GM12878 (cell line): Measurements from ENCODE around the gene PRDM16. TPM values are rescaled to one million over a fixed set of nuclear protein-coding genes. Genes with fewer than 3 reads are reported as not detected.

Source experiments
- ATAC-seq: fragments of 200-7000 bp; cut with Tn5 transposase; 3 replicates; pipeline ENCODE4 v1.9.1; 2020; ENCODE audit warnings: mild to moderate bottlenecking, moderate library complexity
- BruUV-seq: library from RNA; stranded (reverse); fragments of 400-500 nt; replicated peaks from 2 replicates; lab custom pipeline; 2021; lab: Mats Ljungman, UMichigan
- CTCF ChIA-PET: fragments of 300-600 bp; sonication (Branson Sonifier 250); formaldehyde crosslinking; extraction: SDS; loops from one replicate; lab custom pipeline; 2021; ENCODE audit warnings: inconsistent platforms; lab: Yijun Ruan, JAX
- POLR2A ChIA-PET: fragments of 350-600 bp; formaldehyde crosslinking; extraction: SDS; loops from one replicate; lab custom pipeline; 2021; ENCODE audit warnings: inconsistent platforms; lab: Charles Lee
- RAD21 ChIA-PET: fragments of 300-600 bp; sonication (Branson Sonifier 250); formaldehyde crosslinking; loops from one replicate; lab custom pipeline; 2023; ENCODE audit warnings: antibody characterized with exemption; ENCODE audit not compliant: unreplicated experiment; lab: Charles Lee
- SMC1A ChIA-PET: fragments of 300-600 bp; sonication (Branson Sonifier 250); formaldehyde crosslinking; loops from one replicate; lab custom pipeline; 2023; ENCODE audit not compliant: unreplicated experiment, uncharacterized antibody; lab: Charles Lee
- DNase-seq: peaks from one replicate; pipeline ENCODE4 v3.0.0-alpha.2; 2011; ENCODE audit warnings: low read depth, low spot score
- FAIRE-seq: peaks from 3 replicates; lab custom pipeline; 2011; peaks lifted over from hg19 to GRCh38; lab: Jason Lieb, UNC
- H2AFZ ChIP-seq: 2 replicates; pipeline ENCODE4 v1.6.0; 2011; ENCODE audit warnings: low read depth, low read length, control low read depth; ENCODE audit not compliant: control insufficient read depth
- H3K27ac ChIP-seq: 2 replicates; pipeline ENCODE4 v1.5.1; 2011; ENCODE audit warnings: control low read depth; ENCODE audit not compliant: control insufficient read depth, insufficient read depth
- H3K27me3 ChIP-seq, 2 experiments: replicated peaks in 1 of 2; 2 replicates each; pipeline versions ENCODE4 v1.6.0 to v1.6.1; 2011; ENCODE audit warnings: low read length in 1 of 2; ENCODE audit not compliant: control insufficient read depth in 2 of 2, insufficient read depth in 2 of 2
- H3K36me3 ChIP-seq, 2 experiments: 2 replicates each; pipeline ENCODE4 v1.5.1; 2011; ENCODE audit warnings: low read length in 1 of 2; ENCODE audit not compliant: control insufficient read depth in 2 of 2, insufficient read depth in 2 of 2
- H3K4me1 ChIP-seq: 2 replicates; pipeline ENCODE4 v1.6.1; 2011; ENCODE audit warnings: mild to moderate bottlenecking, low read length, moderate library complexity, mixed read lengths; ENCODE audit not compliant: control insufficient read depth, insufficient read depth
- H3K4me2 ChIP-seq: 2 replicates; pipeline ENCODE4 v1.6.0; 2011; ENCODE audit warnings: control low read depth; ENCODE audit not compliant: control insufficient read depth, insufficient read depth
- H3K4me3 ChIP-seq: fragments of 200-600 bp; sonication (generic); 2 replicates; pipeline ENCODE4 v1.5.1; 2016
- H3K79me2 ChIP-seq: 2 replicates; pipeline ENCODE4 v1.6.0; 2011; ENCODE audit warnings: low read length; ENCODE audit not compliant: control insufficient read depth, insufficient read depth
- H3K9ac ChIP-seq: 2 replicates; pipeline ENCODE4 v1.8.0; 2011; ENCODE audit warnings: low read length, control low read depth, mixed read lengths; ENCODE audit not compliant: control insufficient read depth, insufficient read depth
- H3K9me3 ChIP-seq: replicated peaks from 3 replicates; pipeline ENCODE4 v1.5.1; 2011; ENCODE audit warnings: mild to moderate bottlenecking, low read length; ENCODE audit not compliant: control insufficient read depth, insufficient read depth
- H4K20me1 ChIP-seq: 2 replicates; pipeline ENCODE4 v1.6.0; 2011; ENCODE audit not compliant: control insufficient read depth, insufficient read depth
- ASH2L ChIP-seq: fragments of 300-600, 200-600 bp; sonication (generic); IDR thresholded peaks from 2 replicates; pipeline ENCODE4 v1.6.1; 2017; ENCODE audit warnings: low read depth, mild to moderate bottlenecking, borderline replicate concordance
- BHLHE40 ChIP-seq, 2 experiments: fragments of 450-650 bp in 1 of 2; IDR thresholded peaks; 2 replicates each; pipeline ENCODE4 v1.6.1; 2011 to 2017; ENCODE audit warnings: low read depth in 2 of 2, borderline replicate concordance in 1 of 2, improper control_type of control experiment in 1 of 2, low read length in 1 of 2, mild to moderate bottlenecking in 1 of 2
- CBX5 ChIP-seq: sonication (generic); IDR thresholded peaks from 2 replicates; pipeline ENCODE4 v1.6.1; 2016; ENCODE audit warnings: low read depth, moderate library complexity, mild to moderate bottlenecking, inconsistent platforms
- CREB1 ChIP-seq: IDR thresholded peaks from 2 replicates; pipeline ENCODE4 v1.6.1; 2012; ENCODE audit warnings: low read depth, mild to moderate bottlenecking, inconsistent platforms
- EGR1 ChIP-seq, 2 experiments: IDR thresholded peaks; 1 replicate in 1 of 2; 2 replicates in 1 of 2; pipeline ENCODE4 v1.6.1; 2011 to 2012; ENCODE audit warnings: low read depth in 2 of 2, low read length in 2 of 2, borderline replicate concordance in 1 of 2, mild to moderate bottlenecking in 1 of 2, moderate library complexity in 1 of 2
- KAT2A ChIP-seq: conservative IDR thresholded peaks from 2 replicates; pipeline ENCODE4 v1.6.1; 2011; ENCODE audit warnings: low read depth, low read length; ENCODE audit not compliant: control insufficient read depth
- MLLT1 ChIP-seq: fragments of 450-650 bp; IDR thresholded peaks from 2 replicates; pipeline ENCODE4 v1.6.1; 2016; ENCODE audit warnings: mild to moderate bottlenecking
- RFX5 ChIP-seq: IDR thresholded peaks from 2 replicates; pipeline ENCODE4 v1.6.1; 2011; ENCODE audit warnings: low read depth, low read length, improper control_type of control experiment
- SIX5 ChIP-seq: IDR thresholded peaks from 2 replicates; pipeline ENCODE4 v1.6.1; 2011; ENCODE audit warnings: mild to moderate bottlenecking, low read depth, low read length, moderate library complexity; ENCODE audit not compliant: severe bottlenecking
- TBL1XR1 ChIP-seq: IDR thresholded peaks from 2 replicates; pipeline ENCODE4 v1.6.1; 2012; ENCODE audit warnings: low read depth, low read length, improper control_type of control experiment
- ZBTB11 ChIP-seq: fragments of 450-650 bp; formaldehyde crosslinking; IDR thresholded peaks from 2 replicates; pipeline ENCODE4 v1.5.0; 2022; ENCODE audit warnings: mild to moderate bottlenecking, missing genetic modification characterization
- WGBS: methylation state at CpG from one replicate; pipeline ENCODE4 v1.1.6; 2016; ENCODE audit warnings: low lambda C conversion rate; ENCODE audit not compliant: insufficient replicate concordance, insufficient coverage; ENCODE audit errors: missing lambda C conversion rate; 5-methylcytosine and 5-hydroxymethylcytosine counted together
- in situ Hi-C: fragments of 300-500 bp; cut with MboI; formaldehyde crosslinking; loops from 9 replicates; pipeline ENCODE4 v1.14.3; 2018; ENCODE audit warnings: mixed read lengths
- intact Hi-C: fragments of 100-400 bp; cut with micrococcal nuclease; formaldehyde crosslinking; loops from one replicate; pipeline ENCODE4 v1.14.2; 2022; ENCODE audit not compliant: unreplicated experiment
- polyA plus RNA-seq, 11 experiments: library from polyadenylated mRNA; depleted of rRNA in 4 of 11; unstranded in 6 of 11; stranded (reverse) in 5 of 11; fragments of >200 nt; fragmentation: Nextera tagmentation in 4 of 11; fragmentation: Illumina TruSeq in 1 of 11; extraction: Ambion mirVana in 4 of 11; extraction: Trizol in 1 of 11; gene quantifications; 1 replicate in 1 of 11; 2 replicates in 10 of 11; pipeline versions ENCODE4 v1.2.1 to v1.2.3, GENCODE V29; 2011 to 2016; ENCODE audit warnings: inconsistent platforms in 2 of 11, missing spikeins in 2 of 11, low read depth in 1 of 11
- total RNA-seq, 4 experiments: library from RNA; depleted of rRNA in 3 of 4; stranded (reverse); fragments of >200 nt in 3 of 4; fragmentation: Illumina TruSeq in 1 of 4; extraction: Trizol in 1 of 4; gene quantifications; 2 replicates each; pipeline versions ENCODE4 v1.2.1 to v1.2.3, GENCODE V29; 2013 to 2021

The PRDM16 gene
- total and polyA plus RNA-seq, 10 of the 15 experiments (the other 5 are each of a cell fraction or from before 2014, with no cell fraction given), result 0.03 TPM; not detected in 9

GRCh38 chr1:3130268-3130667 is 61.3 kb downstream of the PRDM16 start (continued):
- TF ChIP-seq ZBTB11 (CRISPR knock-in tag), result no peak
- TF ChIP-seq CREB1, result no peak

- ChIA-PET RAD21 (no interaction called here), SMC1A (no interaction called here), CTCF (no interaction called here), POLR2A (no interaction called here)
- Histone ChIP-seq H3K27ac (no peak overlapping the region), H3K9ac (no peak overlapping the region), H3K79me2 (no peaks in the 10 kb centered on the region), H3K4me3 (no peak overlapping the region), H4K20me1 (no peaks in the 10 kb centered on the region), H3K4me2 (no peak overlapping the region), H3K27me3 (no peaks in the 10 kb centered on the region), H2AFZ (no peak overlapping the region), H3K4me1 (no peaks in the 10 kb centered on the region), H3K9me3 (no peaks in the 10 kb centered on the region), H3K36me3 (no peaks in the 10 kb centered on the region)
- TF ChIP-seq BHLHE40 (IDR thresholded peaks at IDR 0.05; ENCODE audit: borderline replicate concordance in 1 of 2, low read depth in 2 of 2, low read length in 1 of 2) (no peak), TBL1XR1 (no peak), ASH2L (no peak), EGR1 (IDR thresholded peaks at IDR 0.05; ENCODE audit: borderline replicate concordance in 1 of 2, low read depth in 2 of 2, low read length in 2 of 2) (no peak), SIX5 (no peak), RFX5 (no peak), MLLT1 (no peak), CBX5 (no peak), KAT2A (no peak)
- ATAC-seq (no peak), FAIRE-seq (no peak), DNase-seq (no peak)
- intact Hi-C loops, result no loop called here
- in situ Hi-C loops, result no loop called here
- 27% methylated on average over 12 of the region's 12 CpGs for WGBS
- BruUV-seq, result no TSS peak
These were observed 63.7 kb downstream of the PRDM16 start for GRCh38 chr1:3132660-3133059.
